MCF 10A (cell line): ENCODE measurements around the gene TANC1. TPM values are rescaled to one million over a fixed set of nuclear protein-coding genes. Genes with fewer than 3 reads are reported as not detected.

Experiments used
- BruUV-seq: library from RNA; stranded (reverse); fragments of 400-500 nt; replicated peaks from 2 replicates; lab custom pipeline; 2021; lab: Mats Ljungman, UMichigan
- CTCF ChIA-PET: fragments of 300-600 bp; sonication (Branson Sonifier 250); formaldehyde crosslinking; extraction: SDS; loops from one replicate; lab custom pipeline; 2021; ENCODE audit warnings: antibody characterized with exemption, inconsistent platforms; lab: Yijun Ruan, JAX
- POLR2A ChIA-PET: fragments of 300-600, 350-650 bp; sonication (Branson Sonifier 250); formaldehyde crosslinking; extraction: SDS; loops from one replicate; lab custom pipeline; 2020; ENCODE audit warnings: antibody characterized with exemption, inconsistent platforms; lab: Yijun Ruan, JAX
- DNase-seq: peaks from one replicate; pipeline ENCODE4 v3.0.0-alpha.2; 2018; ENCODE audit not compliant: unreplicated experiment
- H3K27ac Mint-ChIP-seq: one replicate; pipeline ENCODE4 v1.8.0; 2022; ENCODE audit warnings: mild to moderate bottlenecking, low read depth, mixed read lengths; ENCODE audit not compliant: unreplicated experiment
- H3K27me3 Mint-ChIP-seq: one replicate; pipeline ENCODE4 v1.8.0; 2022; ENCODE audit warnings: mixed read lengths; ENCODE audit not compliant: insufficient read depth, unreplicated experiment
- H3K36me3 Mint-ChIP-seq: one replicate; pipeline ENCODE4 v1.8.0; 2022; ENCODE audit warnings: mild to moderate bottlenecking, moderate library complexity, mixed read lengths; ENCODE audit not compliant: insufficient read depth, unreplicated experiment
- H3K4me1 Mint-ChIP-seq: one replicate; pipeline ENCODE4 v1.8.0; 2022; ENCODE audit warnings: mixed read lengths; ENCODE audit not compliant: insufficient read depth, unreplicated experiment
- H3K4me3 Mint-ChIP-seq: one replicate; pipeline ENCODE4 v1.8.0; 2022; ENCODE audit warnings: mild to moderate bottlenecking, moderate library complexity, mixed read lengths; ENCODE audit not compliant: unreplicated experiment
- H3K9me3 Mint-ChIP-seq: one replicate; pipeline ENCODE4 v1.8.0; 2022; ENCODE audit warnings: mixed read lengths; ENCODE audit not compliant: unreplicated experiment
- intact Hi-C: fragments of 100-400 bp; cut with micrococcal nuclease; formaldehyde crosslinking; loops from 2 replicates; pipeline ENCODE4 v1.14.1; 2022
- total RNA-seq: library from RNA; stranded (reverse); gene quantifications from 2 replicates; pipeline ENCODE4 v1.2.3, GENCODE V29; 2022
- TF ChIP-seq, protein P1 (sequence below): fragments of 200-600 bp; IDR thresholded peaks from one replicate; pipeline ENCODE4 v1.8.0; 2022; ENCODE audit warnings: antibody characterized with exemption, mild to moderate bottlenecking; ENCODE audit not compliant: unreplicated experiment

The TANC1 gene
- total RNA-seq, 1 experiment from 2014 or later, result 35.3 TPM

DNA sequence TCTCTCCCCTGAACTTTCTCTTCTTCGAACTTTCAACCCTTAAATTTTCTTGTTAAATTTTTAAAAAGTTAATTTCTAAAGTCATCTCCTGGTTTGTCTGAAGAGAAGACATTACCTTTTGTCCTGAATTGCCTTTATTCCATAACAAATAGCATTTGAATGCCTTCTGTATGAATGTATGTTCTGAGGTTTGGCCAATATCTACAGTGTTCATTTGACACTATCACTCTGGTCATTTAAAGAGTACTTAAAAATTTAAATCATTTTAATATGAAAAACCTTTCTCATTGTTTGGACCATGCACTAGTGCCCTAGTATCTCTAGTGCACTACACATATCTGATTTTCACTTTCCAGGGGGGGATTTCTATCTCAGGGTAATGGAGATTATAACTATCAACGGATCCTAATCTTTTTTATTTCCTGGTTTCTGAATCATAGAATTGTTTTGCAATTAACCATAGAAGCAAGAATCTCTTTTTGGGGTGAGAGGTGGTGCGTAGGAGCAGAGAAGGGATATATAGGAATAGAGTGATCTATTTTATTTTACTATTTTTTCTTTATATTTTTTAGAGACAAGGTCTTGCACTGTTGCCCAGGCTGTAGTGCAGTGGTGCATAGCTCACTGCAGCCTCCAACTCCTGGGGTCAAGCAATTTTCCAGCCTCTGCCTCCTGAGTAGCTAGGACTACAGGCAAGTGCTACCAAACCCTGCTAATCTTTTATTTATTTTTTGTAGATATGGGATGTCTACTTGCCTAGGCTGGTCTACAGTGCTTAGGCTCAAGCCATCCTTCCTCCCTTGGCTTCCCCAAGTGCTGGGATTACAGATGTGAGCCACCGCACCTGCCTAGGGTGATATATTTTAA lies 25.5 kb downstream of the TANC1 start:
- Mint-ChIP-seq H3K27ac (peak overlapping the region; percentile 66), H3K9me3 (no peaks in the 10 kb centered on the region), H3K27me3 (no peaks in the 10 kb centered on the region), H3K4me3 (no peak overlapping the region), H3K36me3 (peaks cover 20% of the 10 kb centered on the region), H3K4me1 (peaks cover 45% of the 10 kb centered on the region)
- intact Hi-C loops, result no loop called here
- no peak for DNase-seq
- CTCF ChIA-PET, result interaction anchor here (0.6 kb wide), 2 partner anchors 45 to 377 kb away, joined by 4 read pairs; no protein-coding TSS in a partner anchor
- POLR2A ChIA-PET, result interaction anchor here (1.1 to 1.4 kb wide), 2 partner anchors 25 to 33 kb away, joined by 3 to 8 read pairs; partner anchors contain the start of gene TANC1
- TF ChIP-seq, protein P1, sequence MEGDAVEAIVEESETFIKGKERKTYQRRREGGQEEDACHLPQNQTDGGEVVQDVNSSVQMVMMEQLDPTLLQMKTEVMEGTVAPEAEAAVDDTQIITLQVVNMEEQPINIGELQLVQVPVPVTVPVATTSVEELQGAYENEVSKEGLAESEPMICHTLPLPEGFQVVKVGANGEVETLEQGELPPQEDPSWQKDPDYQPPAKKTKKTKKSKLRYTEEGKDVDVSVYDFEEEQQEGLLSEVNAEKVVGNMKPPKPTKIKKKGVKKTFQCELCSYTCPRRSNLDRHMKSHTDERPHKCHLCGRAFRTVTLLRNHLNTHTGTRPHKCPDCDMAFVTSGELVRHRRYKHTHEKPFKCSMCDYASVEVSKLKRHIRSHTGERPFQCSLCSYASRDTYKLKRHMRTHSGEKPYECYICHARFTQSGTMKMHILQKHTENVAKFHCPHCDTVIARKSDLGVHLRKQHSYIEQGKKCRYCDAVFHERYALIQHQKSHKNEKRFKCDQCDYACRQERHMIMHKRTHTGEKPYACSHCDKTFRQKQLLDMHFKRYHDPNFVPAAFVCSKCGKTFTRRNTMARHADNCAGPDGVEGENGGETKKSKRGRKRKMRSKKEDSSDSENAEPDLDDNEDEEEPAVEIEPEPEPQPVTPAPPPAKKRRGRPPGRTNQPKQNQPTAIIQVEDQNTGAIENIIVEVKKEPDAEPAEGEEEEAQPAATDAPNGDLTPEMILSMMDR, result no peak
- BruUV-seq, result no TSS peak

DNA sequence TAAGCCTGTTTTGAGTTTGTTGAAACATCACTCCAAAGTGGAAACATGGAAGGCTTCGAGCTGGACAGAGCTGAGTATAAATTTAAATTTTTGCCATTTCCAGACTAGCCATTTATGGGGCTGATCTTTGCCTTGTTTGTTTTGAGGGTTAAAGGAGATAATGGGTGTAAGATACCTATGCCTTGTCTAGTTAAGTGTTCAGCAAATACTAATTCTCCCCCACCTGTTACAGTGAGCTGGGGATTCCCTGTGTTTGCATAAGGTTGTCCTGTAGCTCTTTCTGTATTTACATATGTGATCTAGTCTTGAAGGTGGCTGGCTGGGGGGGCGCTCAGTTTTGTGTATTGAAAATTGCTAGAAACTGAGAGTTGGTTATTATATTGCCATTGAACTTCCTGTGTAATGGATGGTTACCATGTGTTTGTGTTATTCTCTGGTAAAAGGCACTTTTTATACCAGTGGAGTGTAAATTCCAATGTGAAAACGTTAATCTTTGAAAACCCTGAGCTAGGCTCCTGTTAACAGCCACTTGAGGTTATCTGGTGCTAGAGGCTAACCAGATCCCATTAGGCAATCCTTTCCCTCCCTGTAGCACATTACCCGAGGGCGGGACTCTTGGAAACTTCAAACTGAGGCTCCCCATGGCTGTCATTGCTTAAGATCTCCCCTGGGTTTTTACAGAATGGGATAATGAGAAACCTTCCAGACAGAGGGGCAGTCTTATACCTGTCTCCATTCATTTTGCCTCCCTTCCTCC lies 26.7 kb downstream of the TANC1 start:
- ChIA-PET CTCF (interaction anchor here (0.8 to 1.2 kb wide), 2 partner anchors 14 to 40 kb away, joined by 3 to 4 read pairs; no protein-coding TSS in a partner anchor), POLR2A (interaction anchor here (0.7 to 1.4 kb wide), 4 partner anchors 26 to 44 kb away, joined by 3 to 8 read pairs (median 3); partner anchors contain the start of gene TANC1)
- no peaks in the 10 kb centered on the region for H3K9me3 Mint-ChIP-seq
- peak; percentile 73 for DNase-seq
- TF ChIP-seq, protein P1, result no peak
- H3K27ac Mint-ChIP-seq, result peak overlapping the region; percentile 71
- H3K4me3 Mint-ChIP-seq, result no peak overlapping the region
- H3K4me1 Mint-ChIP-seq, result peaks cover 39% of the 10 kb centered on the region
- BruUV-seq, result no TSS peak
- no peaks in the 10 kb centered on the region for H3K27me3 Mint-ChIP-seq
- intact Hi-C loops, result no loop called here
- peaks cover 26% of the 10 kb centered on the region for H3K36me3 Mint-ChIP-seq

DNA sequence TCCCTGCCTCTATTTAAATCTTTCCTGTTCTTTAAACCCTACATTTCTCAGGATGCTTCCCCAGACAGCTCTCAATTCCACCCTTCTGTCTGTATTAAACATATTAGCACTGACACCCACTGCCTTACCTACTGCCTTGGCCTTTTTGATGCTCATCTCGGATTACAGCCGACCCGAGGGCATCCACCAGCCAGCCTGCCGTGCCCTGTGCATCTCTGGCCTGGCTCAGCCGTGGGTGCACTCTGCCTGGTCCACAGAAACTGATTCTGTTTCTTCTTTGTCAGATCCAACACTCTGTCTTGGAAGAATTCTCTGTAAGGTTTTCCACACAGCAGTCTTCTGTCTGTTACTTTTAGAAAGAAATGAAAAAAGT lies 27.2 kb downstream of the TANC1 start:
- ChIA-PET POLR2A (interaction anchor here (0.7 to 5.4 kb wide), 3 partner anchors 26 to 42 kb away, joined by 3 to 34 read pairs (median 8); partner anchors contain the start of gene TANC1), CTCF (interaction anchor here (1.1 to 2.4 kb wide), 3 partner anchors 14 to 123 kb away, joined by 3 to 10 read pairs (median 3); no protein-coding TSS in a partner anchor)
- peak overlapping the region; percentile 71 for H3K27ac Mint-ChIP-seq
- DNase-seq, result no peak
- no peak overlapping the region for H3K4me3 Mint-ChIP-seq
- H3K27me3 Mint-ChIP-seq, result no peaks in the 10 kb centered on the region
- H3K4me1 Mint-ChIP-seq, result peaks cover 33% of the 10 kb centered on the region
- no peaks in the 10 kb centered on the region for H3K9me3 Mint-ChIP-seq
- TF ChIP-seq, protein P1, result no peak
- intact Hi-C loops, result no loop called here
- H3K36me3 Mint-ChIP-seq, result peaks cover 23% of the 10 kb centered on the region
- BruUV-seq, result no TSS peak
